GM18498 (cell line): ENCODE measurements around the gene BDKRB2.

Experiments used
- ATAC-seq: cut with Tn5 transposase; IDR thresholded peaks from one replicate; pipeline ENCODE4 v1.9.1; 2021; ENCODE audit warnings: mild to moderate bottlenecking, moderate library complexity; ENCODE audit not compliant: unreplicated experiment

The BDKRB2 gene

GRCh38 chr14:96176275-96176674 is 28.4 kb upstream of the BDKRB2 start:
- ATAC-seq = no peak

DNA sequence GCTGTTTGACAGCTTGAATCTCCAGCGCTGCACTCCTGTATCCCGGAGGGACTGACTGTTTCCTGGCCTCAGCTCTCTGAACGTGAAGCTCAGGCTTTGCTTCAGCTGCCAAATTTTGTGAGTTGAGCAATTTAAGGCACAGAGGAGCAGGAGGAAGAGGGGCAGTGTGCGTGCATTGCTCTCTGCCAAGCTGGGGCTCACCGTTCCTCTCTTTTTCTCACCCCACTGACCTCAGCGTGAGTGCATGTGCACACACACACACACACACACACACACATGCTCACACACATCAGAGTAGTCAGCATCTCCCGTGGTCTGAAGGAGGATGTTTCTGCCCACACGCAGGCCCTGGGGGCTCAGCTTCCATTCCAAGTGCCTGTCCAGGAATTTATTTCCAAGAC is 27.8 kb upstream of the BDKRB2 start:
- ATAC-seq = no peak

GRCh38 chr14:96177766-96178375 is 26.8 kb upstream of the BDKRB2 start:
- no peak for ATAC-seq

DNA sequence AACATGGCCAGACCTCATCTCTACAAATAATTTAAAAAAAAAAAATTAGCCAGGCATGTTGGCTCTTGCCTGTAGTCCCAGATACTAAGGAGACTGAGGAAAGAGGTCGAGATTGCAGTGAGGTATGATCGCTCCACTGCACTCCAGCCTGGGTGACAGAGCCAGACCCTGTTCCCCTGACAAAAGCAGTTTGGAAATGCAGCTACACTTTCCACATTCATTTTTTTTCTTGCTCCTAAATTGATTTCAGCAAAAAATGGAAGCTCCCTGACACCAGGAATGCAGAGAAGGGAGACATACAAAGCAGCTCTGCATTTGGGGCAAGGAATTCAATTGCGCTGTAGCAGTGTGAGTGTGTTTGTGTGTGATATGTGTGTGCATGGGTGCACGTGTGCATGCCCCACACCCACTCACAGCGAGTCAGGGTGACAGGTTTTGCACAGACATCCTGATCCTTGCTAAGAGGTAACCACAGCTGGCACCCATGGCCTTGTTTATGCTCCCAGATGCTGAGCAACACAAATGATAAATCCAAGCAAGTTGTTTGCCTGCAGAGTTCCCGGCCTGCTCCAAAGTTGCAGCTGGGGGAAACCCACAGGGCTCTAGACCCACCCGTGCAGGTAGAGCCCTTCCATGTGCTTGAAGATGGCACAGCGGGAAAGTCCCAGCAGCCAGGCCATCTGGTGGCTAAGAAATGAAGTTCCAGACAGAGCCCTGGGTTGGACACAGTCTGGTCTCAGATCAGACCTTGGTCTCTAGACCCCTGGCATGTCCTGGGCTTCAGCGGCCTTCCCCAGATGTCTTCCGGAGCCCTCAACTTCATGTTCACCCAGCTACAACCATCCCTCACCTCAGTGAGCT is 25.9 kb upstream of the BDKRB2 start:
- ATAC-seq = no peak

DNA sequence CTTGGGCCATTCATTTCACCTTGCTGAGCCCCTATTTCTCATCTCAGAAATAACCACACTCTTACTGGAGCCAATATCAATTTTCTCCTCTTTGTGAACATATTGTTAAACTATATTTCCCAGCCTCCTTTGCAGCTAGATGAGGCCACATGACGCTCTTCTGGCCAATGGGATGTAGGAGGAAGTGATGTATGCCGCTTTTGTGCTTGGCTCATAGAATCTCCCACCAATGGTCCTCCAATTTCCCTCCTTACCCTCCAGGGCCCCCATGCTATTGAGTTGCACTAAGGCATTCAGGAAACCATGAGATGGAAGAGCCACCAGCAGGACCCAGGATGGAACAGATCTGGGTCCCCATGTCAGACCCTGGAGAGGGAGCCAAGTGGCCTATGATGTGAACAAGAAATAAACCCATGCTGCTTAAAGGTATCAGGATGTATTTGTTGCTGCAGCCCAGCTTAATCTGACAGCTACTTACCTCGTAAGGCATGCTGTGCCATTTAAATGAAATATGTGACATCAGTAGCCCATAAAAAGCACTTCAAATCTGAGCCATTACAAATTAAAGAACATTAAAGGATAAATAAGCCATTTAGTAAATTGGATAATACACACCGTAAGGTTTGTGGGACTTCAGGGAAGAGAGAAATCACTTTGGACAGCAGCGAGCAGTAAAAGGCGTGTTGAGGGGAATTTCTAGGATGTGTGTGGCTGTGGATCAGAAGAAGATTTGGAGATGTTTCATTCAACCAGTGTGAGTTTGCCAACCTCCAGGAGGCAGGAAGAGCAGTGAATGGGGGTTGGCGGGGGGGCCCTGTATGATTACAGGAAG is 24.4 kb upstream of the BDKRB2 start:
- ATAC-seq = no peak

GRCh38 chr14:96181186-96182056 is 23.2 kb upstream of the BDKRB2 start:
- ATAC-seq = no peak

DNA sequence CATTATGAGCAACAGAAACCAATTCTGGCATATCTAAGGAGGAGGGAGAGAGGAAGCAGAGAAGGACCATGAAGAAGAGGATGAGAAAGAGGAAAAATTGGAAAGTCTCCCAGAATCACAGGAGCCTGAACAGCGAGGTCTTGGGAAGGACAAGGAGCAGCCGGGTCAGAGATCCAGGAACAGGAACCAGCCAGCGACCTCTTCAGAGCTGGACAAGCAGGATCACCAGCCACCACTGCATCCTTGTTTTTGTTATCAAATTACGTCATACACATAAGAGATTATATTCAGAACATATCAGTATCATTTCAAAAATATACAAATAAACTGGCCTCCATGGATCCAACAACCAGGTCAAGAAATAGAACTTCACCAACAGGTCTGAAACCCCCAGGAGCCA is 22.1 kb upstream of the BDKRB2 start:
- ATAC-seq = no peak

DNA sequence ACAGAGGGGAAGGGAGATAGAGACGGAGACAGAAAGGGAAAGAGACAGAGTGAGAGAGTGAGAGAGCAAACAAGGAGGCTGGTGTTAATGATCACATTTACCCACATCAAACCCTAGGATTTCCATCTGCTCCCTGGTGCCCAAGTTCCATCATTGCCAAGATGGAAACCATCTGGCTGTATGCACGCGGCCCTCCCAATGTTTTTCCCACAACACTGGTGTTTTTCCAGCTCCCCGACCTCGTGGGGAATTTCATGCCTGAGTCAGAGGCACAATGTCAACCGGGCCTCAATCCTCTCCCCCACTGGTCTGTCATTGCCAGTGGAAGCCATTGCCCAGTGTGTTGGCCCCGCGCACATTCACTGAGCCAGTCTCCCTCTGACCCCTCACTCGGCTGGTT is 19.9 kb upstream of the BDKRB2 start:
- no peak for ATAC-seq

- no peak for ATAC-seq
Measured at GRCh38 chr14:96187216-96188031, 17.2 kb upstream of the BDKRB2 start.

GRCh38 chr14:96189281-96189711 is 15.3 kb upstream of the BDKRB2 start:
- peak; percentile 71 for ATAC-seq

GRCh38 chr14:96191353-96191752 is 13.3 kb upstream of the BDKRB2 start:
- ATAC-seq = no peak

GRCh38 chr14:96191841-96192462 is 12.7 kb upstream of the BDKRB2 start:
- ATAC-seq = no peak

- ATAC-seq = no peak
Measured at GRCh38 chr14:96192975-96193805, 11.4 kb upstream of the BDKRB2 start.

GRCh38 chr14:96194262-96194656 is 10.4 kb upstream of the BDKRB2 start:
- no peak for ATAC-seq

GRCh38 chr14:96194657-96195431 is 9.8 kb upstream of the BDKRB2 start:
- no peak for ATAC-seq

- ATAC-seq = no peak
Measured at GRCh38 chr14:96195441-96196081, 9.1 kb upstream of the BDKRB2 start.

DNA sequence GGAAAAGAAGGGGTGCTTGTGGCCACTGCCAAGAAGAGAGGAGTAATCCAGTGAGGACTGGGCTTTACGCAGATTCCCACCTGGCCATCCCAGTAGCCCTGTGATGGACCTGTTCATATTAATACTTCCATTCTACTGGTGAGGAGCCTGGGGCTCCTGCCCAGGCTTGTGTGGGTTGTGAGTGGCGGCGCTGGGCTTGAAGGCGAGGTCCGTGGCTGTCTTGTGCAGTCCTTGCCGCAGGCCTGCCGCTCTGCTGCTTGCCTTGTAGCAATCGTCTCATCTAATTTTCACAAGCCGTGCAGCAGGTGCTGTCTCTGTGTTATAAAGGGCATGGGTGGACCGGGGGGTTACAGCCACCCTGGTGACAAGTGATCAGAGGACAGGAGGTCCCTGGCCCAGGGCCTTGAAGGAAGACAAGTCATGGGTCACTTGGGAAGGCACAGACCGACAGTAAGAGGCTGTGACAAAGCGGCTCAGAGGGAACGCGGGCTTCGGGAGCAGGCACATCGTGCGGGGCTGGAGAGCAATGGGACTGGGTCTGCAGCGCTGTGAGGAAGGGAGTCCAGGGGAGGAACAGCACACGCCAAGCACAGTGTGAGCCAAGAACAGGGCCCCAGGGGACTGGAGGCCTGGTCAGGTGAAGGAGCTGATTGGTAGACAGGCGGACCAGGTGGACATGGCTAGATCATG is 7.3 kb upstream of the BDKRB2 start:
- ATAC-seq = no peak
